ENCODE results near the gene PHF10. TPM values are rescaled to one million over a fixed set of nuclear protein-coding genes. Genes with fewer than 3 reads are reported as not detected.
A peak's percentile ranks its signal among the peaks of the same experiment; 100 is the strongest.

The PHF10 gene
- total RNA-seq, 1 donor from 2014 or later = 50.6 TPM

DNA sequence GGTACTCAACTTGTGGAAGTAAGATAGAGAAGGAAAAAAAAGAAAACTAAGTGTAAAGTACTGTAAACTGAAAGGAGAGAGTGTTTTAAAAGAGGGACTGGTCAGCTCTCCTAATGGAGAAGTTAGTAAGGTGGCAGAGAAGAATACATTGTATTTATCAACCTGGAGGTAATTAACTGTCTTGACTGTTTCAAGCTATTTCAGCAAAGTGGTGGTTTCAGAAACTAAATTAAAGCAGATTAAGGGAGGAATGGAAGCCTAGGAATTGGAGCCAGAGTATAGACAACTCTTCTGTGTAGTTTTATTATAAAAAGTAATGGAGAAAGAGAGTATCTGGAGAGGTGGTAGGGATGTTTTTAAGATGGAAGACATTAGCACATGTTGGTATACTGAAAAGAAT is 2.7 kb upstream of the PHF10 start:
- no peak overlapping the region for H3K27ac Mint-ChIP-seq (ENCODE audit: unreplicated experiment)
- TF ChIP-seq, protein P1, sequence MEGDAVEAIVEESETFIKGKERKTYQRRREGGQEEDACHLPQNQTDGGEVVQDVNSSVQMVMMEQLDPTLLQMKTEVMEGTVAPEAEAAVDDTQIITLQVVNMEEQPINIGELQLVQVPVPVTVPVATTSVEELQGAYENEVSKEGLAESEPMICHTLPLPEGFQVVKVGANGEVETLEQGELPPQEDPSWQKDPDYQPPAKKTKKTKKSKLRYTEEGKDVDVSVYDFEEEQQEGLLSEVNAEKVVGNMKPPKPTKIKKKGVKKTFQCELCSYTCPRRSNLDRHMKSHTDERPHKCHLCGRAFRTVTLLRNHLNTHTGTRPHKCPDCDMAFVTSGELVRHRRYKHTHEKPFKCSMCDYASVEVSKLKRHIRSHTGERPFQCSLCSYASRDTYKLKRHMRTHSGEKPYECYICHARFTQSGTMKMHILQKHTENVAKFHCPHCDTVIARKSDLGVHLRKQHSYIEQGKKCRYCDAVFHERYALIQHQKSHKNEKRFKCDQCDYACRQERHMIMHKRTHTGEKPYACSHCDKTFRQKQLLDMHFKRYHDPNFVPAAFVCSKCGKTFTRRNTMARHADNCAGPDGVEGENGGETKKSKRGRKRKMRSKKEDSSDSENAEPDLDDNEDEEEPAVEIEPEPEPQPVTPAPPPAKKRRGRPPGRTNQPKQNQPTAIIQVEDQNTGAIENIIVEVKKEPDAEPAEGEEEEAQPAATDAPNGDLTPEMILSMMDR (IDR thresholded peaks at IDR 0.05) = no peak
- no peak for DNase-seq (ENCODE audit: extremely low spot score, unreplicated experiment)
- peaks cover 21% of the 10 kb centered on the region for H3K4me1 Mint-ChIP-seq (ENCODE audit: unreplicated experiment)
- H3K36me3 Mint-ChIP-seq (ENCODE audit: unreplicated experiment) = no peaks in the 10 kb centered on the region
- peaks cover 5% of the 10 kb centered on the region for H3K27me3 Mint-ChIP-seq (ENCODE audit: unreplicated experiment)
- H3K9me3 Mint-ChIP-seq (ENCODE audit: unreplicated experiment) = no peaks in the 10 kb centered on the region
- H3K4me3 Mint-ChIP-seq (ENCODE audit: unreplicated experiment) = no peak overlapping the region

DNA sequence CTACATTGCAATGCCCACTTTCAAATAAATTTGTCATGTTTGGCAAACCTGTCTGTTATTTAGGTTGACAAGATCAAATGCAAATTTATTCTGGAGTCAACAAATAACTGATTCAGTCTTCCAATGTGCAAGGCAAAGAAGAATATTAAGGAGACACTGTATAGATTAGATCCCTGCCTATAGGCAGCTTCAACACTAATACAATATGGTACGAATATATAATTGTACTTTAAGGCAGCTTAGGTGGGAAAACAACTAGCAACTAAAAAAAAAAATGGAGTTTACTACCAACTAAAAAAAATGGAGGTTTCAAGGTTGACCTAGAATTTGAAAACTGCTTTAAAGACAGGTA is 1.7 kb upstream of the PHF10 start:
- peak overlapping the region; percentile 58 for H3K27ac Mint-ChIP-seq (ENCODE audit: unreplicated experiment)
- TF ChIP-seq, protein P1 (IDR thresholded peaks at IDR 0.05) = no peak
- peaks cover 27% of the 10 kb centered on the region for H3K4me1 Mint-ChIP-seq (ENCODE audit: unreplicated experiment)
- peak overlapping the region; percentile 79 for H3K4me3 Mint-ChIP-seq (ENCODE audit: unreplicated experiment)
- no peaks in the 10 kb centered on the region for H3K36me3 Mint-ChIP-seq (ENCODE audit: unreplicated experiment)
- H3K27me3 Mint-ChIP-seq (ENCODE audit: unreplicated experiment) = peaks cover 3% of the 10 kb centered on the region
- no peak for DNase-seq (ENCODE audit: extremely low spot score, unreplicated experiment)
- no peaks in the 10 kb centered on the region for H3K9me3 Mint-ChIP-seq (ENCODE audit: unreplicated experiment)

DNA sequence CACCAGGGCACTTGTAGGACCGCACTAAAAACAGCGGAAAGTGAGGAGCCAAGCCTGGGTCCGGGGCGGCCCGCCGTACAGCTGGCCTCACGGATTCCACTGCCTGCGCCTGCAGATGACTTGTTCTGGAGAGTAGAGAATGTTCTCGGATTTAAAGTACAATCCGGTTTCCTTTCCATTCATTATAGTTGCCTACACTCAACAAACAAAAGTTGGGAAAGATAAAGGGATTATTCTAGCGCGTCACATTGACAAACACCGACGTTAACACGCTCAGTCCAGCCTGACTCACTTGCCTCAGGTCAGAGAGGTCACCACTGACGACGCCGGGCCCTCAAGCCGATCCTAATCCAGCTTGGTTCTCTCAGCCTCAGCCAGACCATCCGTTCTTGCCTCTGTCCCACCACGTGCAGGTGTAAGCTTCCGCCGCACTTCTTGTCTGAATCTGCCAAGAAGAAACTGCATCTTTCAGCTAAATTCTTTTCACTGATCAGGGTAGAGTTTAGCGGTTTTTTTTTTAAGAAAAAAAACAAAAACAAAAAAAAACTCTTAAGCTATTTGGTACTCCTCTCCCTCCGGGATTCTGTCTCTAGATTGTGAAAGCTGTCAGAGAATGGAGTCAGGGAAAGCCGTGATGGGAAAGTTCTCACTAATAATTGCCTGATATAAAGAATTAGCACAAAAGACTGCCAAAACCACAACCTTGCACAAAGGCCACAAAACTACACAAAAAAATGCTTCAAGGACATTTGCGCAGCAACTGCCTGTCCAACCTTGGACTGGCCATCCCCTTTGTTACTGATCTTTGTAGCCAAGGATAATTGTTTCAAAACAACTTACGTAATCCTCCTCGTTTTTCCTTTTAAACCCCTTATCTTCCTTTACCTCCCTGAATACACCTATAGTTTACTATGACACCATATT is 1.1 kb upstream of the PHF10 start:
- no peaks in the 10 kb centered on the region for H3K9me3 Mint-ChIP-seq (ENCODE audit: unreplicated experiment)
- H3K36me3 Mint-ChIP-seq (ENCODE audit: unreplicated experiment) = no peaks in the 10 kb centered on the region
- no peaks in the 10 kb centered on the region for H3K27me3 Mint-ChIP-seq (ENCODE audit: unreplicated experiment)
- peak overlapping the region; percentile 86 for H3K27ac Mint-ChIP-seq (ENCODE audit: unreplicated experiment)
- H3K4me3 Mint-ChIP-seq (ENCODE audit: unreplicated experiment) = peak overlapping the region; percentile 79
- peaks cover 28% of the 10 kb centered on the region for H3K4me1 Mint-ChIP-seq (ENCODE audit: unreplicated experiment)
- TF ChIP-seq, protein P1 (IDR thresholded peaks at IDR 0.05) = no peak
- DNase-seq (ENCODE audit: extremely low spot score, unreplicated experiment) = no peak

DNA sequence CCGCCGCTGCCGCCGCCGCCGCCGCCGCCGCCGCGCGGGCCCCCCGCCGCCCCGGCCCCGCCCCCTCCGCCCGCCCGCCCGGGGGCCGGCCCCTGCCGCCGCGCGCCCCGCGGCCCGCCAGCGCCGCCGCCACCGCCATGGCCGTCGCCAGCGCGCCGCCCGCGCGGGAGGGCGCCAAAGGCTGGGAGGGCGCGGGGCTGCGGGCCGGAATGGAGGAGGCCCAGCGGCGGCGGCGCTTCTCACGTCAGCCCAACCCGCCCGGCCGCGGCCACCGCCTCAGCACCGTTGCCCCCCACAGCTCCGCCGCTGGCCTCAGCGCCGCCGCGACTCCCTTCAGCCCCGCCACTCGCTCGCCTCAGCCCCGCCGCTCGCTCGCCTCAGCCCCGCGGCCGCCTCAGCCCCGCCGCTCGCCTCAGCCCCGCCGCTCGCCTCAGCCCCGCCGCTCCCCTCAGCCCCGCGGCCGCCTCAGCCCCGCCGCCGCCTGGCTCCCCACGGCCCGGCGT is 258 bp downstream of the PHF10 start:
- Mint-ChIP-seq H3K9me3 (ENCODE audit: unreplicated experiment) (no peaks in the 10 kb centered on the region), H3K36me3 (ENCODE audit: unreplicated experiment) (no peaks in the 10 kb centered on the region), H3K27ac (ENCODE audit: unreplicated experiment) (no peak overlapping the region), H3K4me1 (ENCODE audit: unreplicated experiment) (peaks cover 31% of the 10 kb centered on the region), H3K27me3 (ENCODE audit: unreplicated experiment) (no peaks in the 10 kb centered on the region), H3K4me3 (ENCODE audit: unreplicated experiment) (peak overlapping the region; percentile 60)
- DNase-seq (ENCODE audit: extremely low spot score, unreplicated experiment) = no peak
- TF ChIP-seq, protein P1 (IDR thresholded peaks at IDR 0.05) = no peak

DNA sequence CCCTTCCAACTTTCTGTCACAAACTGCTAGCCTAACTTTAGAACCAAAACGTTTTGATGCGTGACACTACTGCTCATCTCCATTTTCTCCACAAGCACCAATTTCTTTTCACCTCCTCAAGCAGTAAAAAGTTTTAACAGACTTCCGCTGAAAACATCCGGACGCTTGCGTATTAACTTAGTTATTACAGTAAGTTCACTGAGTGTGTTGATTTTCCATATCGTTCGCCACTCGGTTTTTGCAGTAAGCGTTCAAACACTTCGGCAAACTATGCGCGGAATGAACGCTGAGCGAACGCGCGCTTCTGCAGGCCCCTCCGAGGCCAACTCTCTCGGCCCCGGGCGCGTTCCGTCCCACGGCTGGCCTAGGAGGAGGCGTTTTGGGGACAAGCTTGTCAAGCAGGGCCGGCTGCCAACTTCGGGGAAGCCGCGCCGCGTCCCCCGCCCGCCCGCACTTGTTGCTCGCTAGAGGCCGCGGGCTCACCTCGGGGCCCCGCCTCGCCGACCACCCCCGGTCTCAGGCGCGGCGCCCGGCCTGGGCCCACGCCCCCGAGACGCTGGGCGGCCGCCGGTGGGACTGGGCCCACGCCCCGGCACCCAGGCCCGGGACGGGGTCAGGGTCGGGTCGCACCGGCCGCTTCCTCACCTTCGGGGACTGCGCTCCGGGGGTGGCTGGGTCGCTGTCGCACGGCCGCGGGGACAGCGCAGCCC is 945 bp downstream of the PHF10 start:
- Mint-ChIP-seq H3K9me3 (ENCODE audit: unreplicated experiment) (no peaks in the 10 kb centered on the region), H3K27me3 (ENCODE audit: unreplicated experiment) (no peaks in the 10 kb centered on the region), H3K4me3 (ENCODE audit: unreplicated experiment) (peak overlapping the region; percentile 91), H3K27ac (ENCODE audit: unreplicated experiment) (peak overlapping the region; percentile 84), H3K36me3 (ENCODE audit: unreplicated experiment) (no peaks in the 10 kb centered on the region), H3K4me1 (ENCODE audit: unreplicated experiment) (peaks cover 31% of the 10 kb centered on the region)
- peak; percentile 87 for DNase-seq (ENCODE audit: extremely low spot score, unreplicated experiment)
- TF ChIP-seq, protein P1 (IDR thresholded peaks at IDR 0.05) = no peak

Data from osteocyte (in vitro differentiated cells).